NOMO-1 (cell line): ENCODE measurements around the gene GTF2IRD2.
"Not testable (repeated sequence)": the region's sequence is repeated elsewhere in the genome, so short reads cannot be mapped to it uniquely, and the experiment has no call there.

Experiments
- DNase-seq, 2 experiments: peaks; one replicate each; lab custom pipeline; 2025; ENCODE audit not compliant: unreplicated experiment in 2 of 2; lab: John Stamatoyannopoulos, UW

GTF2IRD2 gene

DNA sequence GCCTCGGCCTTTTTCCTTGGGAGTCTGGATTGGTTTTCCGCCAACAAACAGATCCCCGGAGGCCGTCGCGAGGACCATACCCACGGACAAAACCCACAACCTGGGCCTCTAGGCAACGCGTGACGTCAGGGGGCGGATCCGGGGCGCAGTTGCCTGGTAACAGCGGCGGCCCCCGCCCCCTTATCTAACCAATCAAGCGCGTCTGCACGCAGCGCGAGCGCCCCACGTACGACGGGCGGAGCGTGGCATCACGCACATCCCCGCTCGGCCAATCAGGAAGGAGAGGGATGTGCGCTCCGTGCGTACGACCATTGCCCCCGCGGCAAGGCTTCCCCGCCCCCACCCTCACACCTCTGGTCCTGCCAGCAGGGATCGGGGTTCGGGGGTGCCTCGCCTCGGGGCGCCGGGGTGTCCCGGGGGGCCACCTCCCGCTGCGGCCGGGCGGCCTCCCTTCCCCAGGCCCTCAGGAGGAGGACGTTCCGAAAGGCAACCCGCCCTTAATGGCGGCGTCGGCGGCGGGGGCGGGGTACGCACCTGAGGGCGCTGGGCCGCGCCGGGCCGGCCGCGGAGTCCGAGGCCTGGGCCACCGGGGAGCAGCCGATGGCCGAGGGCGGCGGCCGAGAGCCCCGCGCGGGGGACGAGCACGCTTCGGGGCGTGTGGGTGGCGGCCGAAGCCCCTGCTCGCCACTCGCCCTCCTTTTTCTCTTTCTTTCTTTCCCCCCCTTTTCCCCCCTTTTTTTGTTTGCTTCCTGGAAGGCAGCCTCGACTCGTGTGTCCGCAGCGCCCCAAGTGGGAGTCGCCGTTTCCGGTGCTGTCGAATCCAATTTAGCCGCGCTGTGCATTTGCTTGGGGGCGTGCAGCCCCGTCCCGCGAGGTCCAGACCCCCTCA, at the start of gene GTF2IRD2:
Gene GTF2IRD2 (minus strand): TSS at position 773 of the 889 bp plus-strand sequence. CDS start 15,227 bp downstream, outside the sequence.
- DNase-seq = not testable (repeated sequence)

DNA sequence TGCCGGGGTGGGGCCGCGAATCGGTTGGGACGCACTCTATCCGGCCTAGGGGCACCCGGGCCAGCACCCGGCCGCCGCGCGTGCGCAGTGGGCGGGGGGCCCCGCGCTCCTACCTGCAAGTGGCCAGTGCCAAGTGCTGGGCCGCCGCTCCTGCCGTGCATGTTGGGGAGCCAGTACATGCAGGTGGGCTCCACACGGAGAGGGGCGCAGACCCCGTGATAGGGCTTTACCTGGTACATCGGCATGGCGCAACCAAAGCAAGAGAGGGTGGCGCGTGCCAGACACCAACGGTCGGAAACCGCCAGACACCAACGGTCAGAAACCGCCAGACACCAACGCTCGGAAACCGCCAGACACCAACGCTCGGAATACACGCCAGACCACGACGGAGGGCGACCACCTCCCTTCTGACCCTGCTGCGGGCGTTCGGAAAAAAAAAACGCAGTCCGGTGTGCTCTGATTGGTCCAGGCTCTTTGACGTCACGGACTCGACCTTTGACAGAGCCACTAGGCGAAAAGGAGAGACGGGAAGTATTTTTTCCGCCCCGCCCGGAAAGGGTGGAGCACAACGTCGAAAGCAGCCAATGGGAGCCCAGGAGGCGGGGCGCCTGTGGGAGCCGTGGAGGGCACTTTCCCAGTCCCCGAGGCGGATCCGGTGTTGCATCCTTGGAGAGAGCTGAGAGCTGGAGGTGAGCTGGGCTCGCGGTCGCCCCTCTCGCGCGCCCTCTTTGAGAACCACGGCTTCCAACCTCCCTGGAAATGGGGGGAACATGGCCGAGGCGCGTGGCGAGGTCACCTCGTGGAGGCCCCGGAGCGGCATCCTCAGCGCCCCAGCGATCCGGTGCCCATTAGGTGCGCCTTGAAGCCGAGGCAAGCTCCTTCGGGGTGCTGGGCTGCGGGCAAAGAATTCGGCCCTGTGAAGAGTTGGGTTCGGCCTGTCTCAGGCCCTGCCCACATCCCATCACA, 39.0 kb upstream of the GTF2IRD2 start:
- peak; percentile 57 to 78 for DNase-seq

DNA sequence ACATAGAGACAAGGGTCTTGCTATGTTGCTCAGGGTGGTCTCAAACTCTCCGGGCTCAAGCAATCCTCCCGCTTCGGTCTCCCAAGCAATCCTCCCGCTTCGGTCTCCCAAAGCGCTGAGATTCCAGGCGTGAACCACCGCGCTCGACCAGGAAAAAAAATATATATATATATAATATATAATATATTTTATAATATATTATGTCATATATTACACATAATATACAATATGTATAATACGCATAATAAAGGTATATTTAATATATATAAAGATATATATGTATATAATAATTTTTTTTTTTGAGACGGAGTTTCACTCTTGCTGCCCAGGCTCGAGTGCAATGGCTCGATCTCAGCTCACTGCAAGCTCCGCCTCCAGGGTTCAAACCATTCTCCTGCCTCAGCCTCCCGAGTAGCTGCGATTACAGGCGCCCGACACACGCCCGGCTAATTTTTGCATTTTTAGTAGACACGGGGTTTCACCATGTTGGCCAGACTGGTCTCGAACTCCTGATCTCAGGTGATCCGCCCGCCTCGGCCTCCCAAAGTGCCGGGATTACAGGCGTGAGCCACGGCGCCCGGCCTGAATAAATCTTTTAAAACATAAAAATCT, 38.2 kb upstream of the GTF2IRD2 start:
- not testable (repeated sequence) for DNase-seq

DNA sequence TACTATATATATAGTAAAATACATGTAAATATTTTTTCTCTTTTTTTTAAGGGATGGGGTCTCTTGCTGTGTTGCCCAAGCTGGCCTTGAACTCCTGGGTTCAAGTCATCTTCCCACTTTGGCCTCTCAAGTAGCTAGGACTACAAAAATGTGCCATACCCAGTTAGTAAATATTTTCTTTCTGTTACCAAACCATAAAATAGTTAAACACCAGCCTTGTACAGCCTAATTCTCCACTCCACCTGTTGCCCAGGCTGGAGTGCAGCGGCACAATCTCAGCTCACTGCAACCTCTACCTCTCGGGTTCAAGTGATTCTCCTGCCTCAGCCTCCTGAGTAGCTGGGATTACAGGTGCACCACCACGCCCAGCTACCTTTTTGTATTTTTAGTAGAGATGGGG, 33.9 kb upstream of the GTF2IRD2 start:
- DNase-seq = not testable (repeated sequence)

DNA sequence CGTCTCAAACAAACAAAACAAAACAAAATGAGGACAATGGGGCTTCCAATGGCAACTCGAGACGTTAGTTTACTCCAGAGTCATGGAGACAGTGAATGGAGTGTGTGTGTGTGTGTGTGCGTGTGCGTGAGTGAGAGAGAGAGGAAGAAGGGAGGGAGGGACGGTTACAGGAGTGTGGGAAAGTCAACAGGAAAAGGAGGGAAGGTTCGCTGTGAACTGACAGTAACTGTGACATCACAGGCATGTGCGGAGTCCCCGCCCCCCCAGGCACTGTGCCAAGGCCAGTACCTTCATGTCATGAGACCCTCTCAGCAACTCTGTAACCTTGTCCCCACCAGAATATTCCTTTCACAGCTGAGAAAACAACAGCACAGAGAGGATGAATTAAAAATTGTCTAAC, 30.7 kb upstream of the GTF2IRD2 start:
- DNase-seq = not testable (repeated sequence)

DNA sequence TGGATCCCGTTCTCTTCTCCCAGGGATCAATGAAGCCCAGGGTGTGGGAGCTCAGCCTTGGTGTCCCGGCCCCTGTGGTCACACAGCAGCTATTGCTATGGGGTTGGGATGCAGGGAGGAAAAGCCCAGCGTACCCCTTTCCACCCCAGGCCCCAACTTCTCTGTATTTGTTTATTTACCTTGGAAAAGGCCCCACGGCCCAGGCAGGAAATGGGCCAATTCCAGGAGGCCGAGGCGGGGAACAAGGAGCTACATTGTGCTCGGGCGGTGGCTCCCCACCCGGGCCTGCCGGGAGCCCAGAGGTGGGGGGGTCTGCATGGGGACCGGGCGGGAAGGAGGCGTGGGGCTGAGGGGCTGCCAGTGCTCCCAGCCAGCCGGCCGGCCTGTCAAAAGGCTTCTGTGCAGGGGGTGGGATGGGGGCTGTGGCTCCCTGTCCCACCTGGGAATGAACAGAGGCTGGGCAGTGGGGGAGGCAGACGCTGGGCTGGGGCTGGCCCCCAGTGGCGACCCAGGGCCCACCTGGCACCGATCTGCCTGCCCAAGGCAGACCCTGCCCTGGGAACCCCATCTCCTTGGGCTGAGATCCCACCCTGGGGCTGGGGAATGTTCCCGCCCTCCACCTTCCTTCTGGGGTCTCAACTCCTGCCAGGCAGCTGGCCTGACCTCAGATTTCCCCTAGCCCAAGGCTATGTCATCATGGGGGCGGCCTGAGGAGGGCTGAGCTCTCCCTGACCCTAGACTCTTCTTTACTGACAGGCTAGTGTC, 23.5 kb upstream of the GTF2IRD2 start:
- not testable (repeated sequence) for DNase-seq

DNA sequence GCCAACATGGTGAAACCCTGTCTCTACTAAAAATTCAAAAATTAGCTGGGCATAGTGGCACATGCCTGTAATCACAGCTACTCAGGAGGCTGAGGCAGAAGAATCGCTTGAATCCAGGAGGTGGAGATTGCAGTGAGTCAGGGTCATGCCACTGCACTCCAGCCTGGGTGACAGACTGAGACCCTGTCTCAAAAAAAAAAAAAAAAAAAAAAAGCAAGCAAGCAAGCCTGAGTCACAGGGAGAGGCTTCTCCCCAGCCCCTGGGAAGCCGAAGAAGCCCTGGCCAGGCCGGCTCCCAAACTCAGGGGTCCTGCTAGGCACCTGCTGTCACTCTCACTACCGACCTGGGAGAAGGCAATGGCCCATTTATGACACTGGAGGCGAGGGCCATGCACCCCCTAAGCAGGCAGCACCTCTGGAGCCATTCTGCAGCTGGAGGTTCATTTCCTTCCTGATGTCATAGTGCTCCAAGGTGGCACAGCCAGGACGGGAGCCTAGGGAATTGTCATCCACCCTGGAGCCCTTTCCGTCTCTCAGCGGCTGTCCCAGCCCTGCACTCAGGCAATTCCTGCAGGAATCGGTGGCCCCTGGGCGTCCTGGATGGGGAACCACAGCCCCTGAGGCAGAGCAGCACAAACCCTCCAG, 22.8 kb upstream of the GTF2IRD2 start:
- DNase-seq = not testable (repeated sequence)

DNA sequence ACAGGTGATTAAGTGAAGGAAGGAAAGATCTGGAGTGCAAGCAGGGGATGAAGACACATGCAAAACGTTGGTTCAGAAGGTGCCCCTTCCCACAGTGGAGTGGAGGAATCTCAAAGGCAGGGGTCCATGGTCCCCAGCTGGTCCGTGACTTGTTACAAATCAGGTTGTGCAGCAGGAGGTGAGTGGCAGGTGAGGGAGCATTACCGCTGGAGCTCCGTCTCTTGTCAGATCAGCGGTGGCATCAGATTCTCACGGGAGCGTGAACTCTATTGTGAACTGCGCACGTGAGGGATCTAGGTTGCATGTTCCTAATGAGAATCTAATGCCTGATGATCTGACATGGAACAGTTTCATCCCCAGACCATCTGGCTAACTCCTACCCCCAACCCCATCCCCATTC, 21.1 kb upstream of the GTF2IRD2 start:
- DNase-seq = not testable (repeated sequence)

DNA sequence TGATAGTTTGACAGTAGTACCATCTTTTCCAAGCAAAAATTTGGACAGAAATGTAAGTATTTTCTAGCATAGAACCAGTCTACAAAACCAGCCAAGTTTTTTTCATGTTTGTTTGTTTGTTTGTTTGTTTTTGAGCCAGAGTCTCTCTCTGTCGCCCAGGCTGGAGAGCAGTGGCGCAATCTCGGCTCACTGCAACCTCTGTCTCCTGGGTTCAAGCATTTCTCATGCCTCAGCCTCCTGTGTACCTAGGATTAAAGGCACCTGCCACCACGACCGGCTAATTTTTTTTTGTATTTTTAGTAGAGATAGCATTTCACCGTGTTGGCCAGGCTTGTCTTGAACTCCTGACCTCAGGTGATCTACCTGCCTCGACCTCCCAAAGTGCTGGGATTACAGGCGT, 14.4 kb upstream of the GTF2IRD2 start:
- DNase-seq = not testable (repeated sequence)

DNA sequence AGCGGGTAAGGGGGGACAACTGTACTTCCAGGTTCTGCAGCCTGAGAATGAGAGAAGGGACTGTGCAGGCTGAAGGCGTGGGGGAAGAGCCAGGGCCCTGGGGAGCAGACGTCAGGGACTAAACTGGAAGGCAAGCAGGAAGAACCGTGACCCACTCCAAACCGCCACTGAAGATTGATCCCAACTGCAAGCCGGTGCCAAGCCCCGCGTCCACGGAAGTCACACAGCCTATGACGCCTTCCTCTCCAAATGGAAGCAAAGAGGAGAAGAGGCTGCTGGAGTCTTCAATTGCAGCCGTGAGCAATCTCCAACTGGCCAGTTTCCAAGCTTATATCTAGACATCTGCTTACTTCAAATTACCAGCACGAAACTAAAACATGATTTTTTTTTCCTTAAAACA, 1.6 kb downstream of the GTF2IRD2 start:
- not testable (repeated sequence) for DNase-seq

DNA sequence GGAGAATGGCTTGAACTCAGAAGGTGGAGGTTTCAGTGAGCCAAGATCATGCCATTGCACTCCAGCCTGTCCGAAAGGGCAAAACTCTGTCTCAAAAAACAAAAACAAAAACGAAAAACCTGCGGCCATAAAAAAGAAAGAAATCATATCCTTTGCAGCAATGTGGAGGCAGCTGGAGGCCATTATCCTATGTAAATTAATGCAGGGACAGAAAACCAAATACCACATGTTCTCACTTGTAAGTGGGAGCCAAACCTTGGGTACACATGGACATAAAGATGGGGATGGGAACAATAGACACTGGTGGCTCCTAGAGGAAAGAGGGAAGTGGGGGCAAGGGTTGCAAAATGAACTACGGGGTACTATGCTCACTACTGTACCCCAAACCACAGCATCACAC, 21.0 kb downstream of the GTF2IRD2 start:
- DNase-seq = not testable (repeated sequence)

DNA sequence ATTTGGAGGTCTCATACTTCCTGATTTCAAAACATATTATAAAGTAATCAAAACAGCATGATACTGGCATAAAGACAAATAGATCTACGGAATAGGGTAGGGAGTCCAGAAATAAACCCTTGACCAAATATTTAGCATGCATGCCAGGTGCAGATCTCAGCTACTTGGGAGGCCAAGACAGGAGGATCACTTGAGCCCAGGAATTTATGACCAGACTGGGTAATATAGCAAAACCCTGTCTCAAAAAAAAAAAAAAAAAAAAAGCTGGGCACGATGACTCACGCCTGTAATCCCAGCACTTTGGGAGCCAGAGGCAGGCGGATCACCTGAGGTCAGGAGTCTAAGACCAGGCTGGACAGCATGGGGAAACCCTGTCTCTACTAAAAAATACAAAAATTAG, 21.4 kb downstream of the GTF2IRD2 start:
- DNase-seq = not testable (repeated sequence)

DNA sequence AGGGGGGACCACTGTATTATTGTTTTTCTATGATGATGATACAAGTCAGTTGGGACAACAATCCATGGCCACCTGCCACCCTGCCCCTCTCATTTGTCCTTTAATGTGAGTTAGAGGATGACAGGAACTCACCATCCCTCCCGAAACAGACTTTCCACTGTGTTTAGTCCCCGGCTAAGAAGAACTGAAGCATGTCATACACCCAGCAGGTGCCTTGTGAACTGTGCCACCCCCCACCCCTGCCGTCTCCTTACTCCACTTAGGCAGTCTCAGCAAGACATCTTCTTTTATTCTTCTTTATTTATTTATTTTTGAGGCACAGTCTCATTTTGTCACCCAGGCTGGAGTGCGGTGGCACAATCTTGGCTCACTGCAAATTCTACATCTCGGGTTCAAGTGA, 30.1 kb downstream of the GTF2IRD2 start:
- not testable (repeated sequence) for DNase-seq

DNA sequence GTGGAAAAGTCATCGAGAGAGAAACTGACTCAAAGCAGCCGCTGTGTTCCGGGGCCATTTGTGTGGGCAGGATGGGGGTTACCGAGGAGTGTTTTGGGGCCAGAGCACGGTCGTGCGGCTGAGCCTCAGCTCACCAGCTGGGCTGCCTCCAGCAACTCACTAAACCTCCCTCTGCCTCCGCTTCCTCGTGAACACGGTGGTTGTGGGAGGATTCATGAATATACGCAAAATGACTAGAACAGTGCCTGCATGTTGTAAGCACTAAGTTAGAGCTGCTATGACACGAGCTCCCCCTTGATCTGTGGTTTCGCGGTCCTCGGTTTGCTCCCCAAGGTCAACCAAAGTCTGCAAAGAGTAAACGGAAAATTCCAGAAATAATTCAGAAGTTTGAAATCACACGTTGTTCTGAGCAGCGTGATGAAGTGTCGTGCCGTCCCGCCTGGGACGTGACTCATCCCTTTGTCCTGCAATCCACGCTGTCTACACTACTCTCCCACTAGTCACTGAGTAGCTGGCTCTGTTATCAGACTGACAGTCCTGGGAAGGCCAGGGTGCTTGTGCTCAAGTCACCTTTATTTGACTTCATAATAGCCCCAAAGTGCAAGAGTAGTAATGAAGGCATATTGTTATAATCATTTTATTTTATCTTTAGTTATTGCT, 31.1 kb downstream of the GTF2IRD2 start:
- DNase-seq = not testable (repeated sequence)

DNA sequence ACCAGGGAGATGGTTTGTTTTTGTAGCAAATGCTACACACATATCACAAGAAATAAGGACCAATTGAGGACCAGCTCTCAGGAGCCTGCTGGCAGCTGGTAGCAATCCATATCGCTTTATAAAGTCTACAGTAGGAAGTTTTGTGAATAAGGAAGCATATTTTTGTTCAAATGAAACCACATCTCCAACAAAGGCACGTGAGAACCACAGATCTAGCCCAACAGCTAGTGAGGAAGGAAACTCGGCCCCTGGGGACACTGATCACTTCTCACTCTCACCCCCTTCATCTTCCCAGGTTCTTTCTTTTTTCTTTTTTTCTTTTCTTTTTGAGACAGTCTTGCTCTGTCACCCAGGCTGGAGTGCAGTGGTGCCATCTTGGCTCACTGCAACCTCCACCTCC, 35.5 kb downstream of the GTF2IRD2 start:
- not testable (repeated sequence) for DNase-seq

DNA sequence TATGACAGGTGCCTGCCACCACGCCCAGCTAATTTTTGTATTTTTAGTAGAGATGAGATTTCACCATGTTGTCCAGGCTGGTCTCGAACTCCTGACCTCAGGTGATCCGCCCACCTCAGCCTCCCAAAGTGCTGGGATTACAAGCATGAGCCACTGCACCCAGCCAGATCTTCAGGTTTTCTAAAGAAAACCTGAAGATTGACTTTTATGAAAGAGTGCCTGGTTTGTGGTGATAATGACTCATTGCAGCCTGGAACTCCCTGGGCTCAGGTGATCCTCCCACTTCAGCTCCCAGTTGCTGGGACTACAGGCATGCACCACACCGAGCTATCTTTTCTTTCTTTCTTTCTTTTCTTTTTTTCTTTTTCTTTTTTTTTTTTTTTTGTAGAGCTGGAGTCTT, 52.8 kb downstream of the GTF2IRD2 start:
- not testable (repeated sequence) for DNase-seq

DNA sequence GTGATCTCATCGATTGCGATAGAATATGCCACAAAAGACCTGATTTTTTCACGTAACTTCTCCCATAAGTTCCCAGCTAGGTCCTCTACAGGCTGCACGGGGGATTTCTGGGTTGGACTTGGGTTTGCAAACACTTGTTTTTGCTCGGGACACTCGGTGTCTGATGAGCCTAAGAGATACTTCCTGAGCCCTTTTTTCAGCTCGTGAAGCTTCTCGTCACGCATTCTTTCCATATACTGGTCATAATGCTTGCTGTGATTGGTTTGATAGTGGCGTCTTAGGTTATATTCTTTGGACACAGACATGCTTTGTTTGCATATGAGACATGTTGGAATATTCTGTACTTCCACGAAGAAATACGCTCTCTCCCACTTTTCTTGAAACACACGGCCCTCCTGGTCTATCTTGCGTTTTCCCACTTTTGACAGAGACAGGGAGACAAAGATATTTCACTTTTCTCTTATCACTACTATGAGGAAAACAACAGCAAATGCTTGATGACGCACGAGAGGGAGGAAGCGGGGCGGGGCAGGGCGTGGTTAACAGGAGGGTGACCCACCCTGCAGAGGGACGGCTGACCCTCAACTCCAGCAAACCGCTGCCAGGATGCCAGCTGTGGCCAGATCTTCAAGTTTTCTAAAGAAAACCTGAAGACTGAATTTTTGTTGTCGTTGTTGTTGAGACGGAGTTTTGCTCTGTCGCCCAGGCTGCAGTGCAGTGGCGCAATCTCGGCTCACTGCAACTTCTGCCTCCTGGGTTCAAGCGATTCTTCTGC, 53.4 kb downstream of the GTF2IRD2 start:
- not testable (repeated sequence) for DNase-seq

DNA sequence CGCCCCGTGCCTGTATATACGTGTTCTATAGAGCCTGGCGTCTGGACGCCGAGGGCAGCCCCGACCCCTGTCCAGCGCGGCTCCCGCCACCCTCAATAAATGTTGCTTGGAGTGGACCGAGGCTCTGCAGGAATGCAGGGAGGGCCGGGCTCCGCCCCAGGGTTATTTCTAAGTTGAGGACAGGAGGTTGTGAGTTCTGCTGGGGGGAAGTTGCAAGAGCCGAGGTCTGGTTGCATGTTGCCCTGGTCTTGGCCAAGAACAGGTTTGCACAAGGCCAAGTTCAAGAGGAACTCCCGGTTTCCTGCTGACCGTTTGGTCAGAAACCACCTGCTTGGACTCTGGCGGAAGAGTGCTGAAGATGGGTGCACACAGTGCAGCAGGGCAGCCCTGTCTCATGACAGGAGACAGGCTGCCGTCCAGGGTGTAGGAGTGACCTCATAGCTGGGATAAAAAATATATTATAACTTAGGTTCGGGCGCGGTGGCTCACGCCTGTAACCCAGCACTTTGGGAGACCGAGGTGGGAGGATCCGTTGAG, 62.1 kb downstream of the GTF2IRD2 start:
- DNase-seq = not testable (repeated sequence)
